DMS 273 (cell line): Measurements from ENCODE around the gene IREB2.
A peak's percentile ranks its signal among the peaks of the same experiment; 100 is the strongest.

Experiments used
- DNase-seq: peaks from one replicate; lab custom pipeline; 2025; ENCODE audit not compliant: unreplicated experiment; lab: John Stamatoyannopoulos, UW

IREB2 gene

DNA sequence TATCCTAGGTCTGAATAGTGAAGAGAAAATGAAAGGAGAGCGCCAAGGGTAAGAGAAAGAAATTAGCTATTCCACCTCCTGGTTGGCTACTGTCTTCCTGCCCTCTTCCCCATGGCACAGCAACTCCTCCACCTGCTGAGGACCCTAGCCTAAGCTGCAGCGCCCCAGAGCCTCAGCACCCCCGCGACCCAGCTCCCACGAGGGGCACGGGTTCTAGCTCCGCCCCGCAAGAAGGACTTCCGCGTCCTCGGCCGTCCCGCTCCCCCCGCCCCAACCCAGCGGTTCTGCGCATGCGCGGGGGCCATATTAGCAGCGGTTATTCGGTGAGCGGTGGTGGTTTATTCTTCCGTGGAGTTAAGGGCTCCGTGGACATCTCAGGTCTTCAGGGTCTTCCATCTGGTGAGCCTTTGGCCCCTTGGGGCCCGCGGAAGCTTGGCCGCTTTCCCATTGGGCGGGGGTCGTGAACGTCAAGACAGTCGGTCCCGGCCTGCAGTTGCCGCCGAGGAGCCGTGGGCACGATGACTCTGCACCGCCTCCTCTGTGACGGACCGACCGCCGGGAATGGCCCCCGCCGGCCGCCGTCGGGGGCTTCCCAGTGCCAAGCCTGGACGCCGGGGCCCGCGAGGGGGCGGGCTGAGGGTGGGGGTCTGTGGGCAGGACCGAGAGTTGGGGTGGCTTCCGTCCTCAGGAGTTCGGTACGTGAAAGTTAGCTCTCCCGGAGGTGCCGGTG lies 102.3 kb downstream of the IREB2 start, which contains the start of gene PSMA4:
PSMA4 (plus strand) TSS at position 304 of the 730 bp plus-strand sequence. CDS start 1,484 bp downstream, outside the sequence.
- DNase-seq: peak; percentile 92

- peak; percentile 37 for DNase-seq
These were observed 103.1 kb downstream of the IREB2 start for GRCh38 chr15:78540871-78541743.

DNA sequence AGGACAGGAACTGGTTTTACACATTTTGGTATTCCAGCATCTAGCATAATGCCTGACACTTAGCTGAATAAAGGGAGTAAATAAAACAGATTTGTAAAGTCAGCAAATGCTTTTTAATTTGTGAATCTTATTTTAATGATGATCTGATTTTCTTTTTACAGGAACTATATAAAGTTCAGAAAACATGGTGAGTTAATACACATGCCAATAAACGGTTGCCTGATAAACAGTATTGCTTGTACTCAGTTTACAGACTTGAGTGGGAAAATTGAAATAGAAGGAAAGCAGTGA lies 103.7 kb downstream of the IREB2 start:
- no peak for DNase-seq

GRCh38 chr15:78542647-78543046 lies 104.6 kb downstream of the IREB2 start:
- DNase-seq: no peak

- DNase-seq: no peak
These were observed 112.2 kb downstream of the IREB2 start for GRCh38 chr15:78550194-78550593.

DNA sequence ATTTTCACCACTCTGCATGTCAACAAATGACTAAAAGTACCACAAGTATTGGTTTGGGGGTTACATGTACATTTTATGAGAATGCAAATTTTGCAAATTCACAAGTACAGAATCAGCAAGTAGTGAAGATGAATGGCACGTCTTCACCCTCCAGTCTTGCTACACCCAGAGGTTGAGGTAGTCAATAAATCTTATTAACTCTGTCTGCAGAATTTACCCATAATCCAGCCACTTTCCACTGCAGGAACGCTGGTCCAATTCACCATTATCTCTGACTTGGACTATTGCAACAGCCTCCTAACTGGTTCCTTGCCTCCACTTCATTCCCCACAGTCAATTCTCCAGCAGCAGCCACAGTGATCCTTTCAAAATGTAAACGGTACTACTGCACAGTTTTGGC lies 112.8 kb downstream of the IREB2 start:
- DNase-seq: no peak
